K562 (cell line): ENCODE data around the gene LST1. TPM values are rescaled to one million over a fixed set of nuclear protein-coding genes. Genes with fewer than 3 reads are reported as not detected.

Experiments used
- PML ChIP-seq: IDR thresholded peaks from 2 replicates; pipeline ENCODE4 v1.6.1; 2012; ENCODE audit warnings: low read length, inconsistent platforms
- PTTG1 ChIP-seq: fragments of 450-650 bp; IDR thresholded peaks from 2 replicates; pipeline ENCODE4 v1.6.1; 2016; ENCODE audit warnings: low read depth, mild to moderate bottlenecking, missing genetic modification characterization, missing compliant biosample characterization
- ZNF583 ChIP-seq: fragments of 250-450 bp; sonication (Bioruptor Pico); IDR thresholded peaks from 2 replicates; pipeline ENCODE4 v1.4.0; 2020
- ZNF668 ChIP-seq: fragments of 250-450 bp; sonication (Bioruptor Pico); IDR thresholded peaks from 2 replicates; pipeline ENCODE4 v1.8.0; 2022; ENCODE audit warnings: mild to moderate bottlenecking, inconsistent platforms
- polyA plus RNA-seq, 8 experiments: library from polyadenylated mRNA; depleted of rRNA in 4 of 8; stranded (reverse) in 5 of 8; unstranded in 3 of 8; fragments of >200 nt; fragmentation: Nextera tagmentation in 2 of 8; fragmentation: Illumina TruSeq in 1 of 8; extraction: Ambion mirVana in 2 of 8; extraction: Trizol in 1 of 8; gene quantifications; 2 replicates each; pipeline versions ENCODE4 v1.2.1 to v1.2.3, GENCODE V29; 2011 to 2014; ENCODE audit warnings: inconsistent platforms in 1 of 8, missing spikeins in 1 of 8
- total RNA-seq, 7 experiments: library from RNA; depleted of rRNA in 6 of 7; stranded (reverse); fragments of >200 nt in 6 of 7; fragmentation: Illumina TruSeq in 2 of 7; extraction: Trizol in 2 of 7; gene quantifications; 2 replicates each; pipeline versions ENCODE4 v1.2.1 to v1.2.3, GENCODE V29; 2011 to 2021; ENCODE audit warnings: low replicate concordance in 1 of 7
- TF ChIP-seq, protein P1 (sequence below): fragments of 450-650 bp; IDR thresholded peaks from 2 replicates; pipeline ENCODE4 v1.6.1; 2016; ENCODE audit warnings: mild to moderate bottlenecking, moderate library complexity
- TF ChIP-seq, protein P2 (sequence below): fragments of 250-450 bp; sonication (Bioruptor Pico); IDR thresholded peaks from 2 replicates; pipeline ENCODE4 v1.4.0; 2020

LST1 gene
- total and polyA plus RNA-seq, 9 of the 15 experiments (the other 6 are each of a cell fraction or from before 2014, with no cell fraction given) = 0.82 to 7.8 (median 1.7) TPM

DNA sequence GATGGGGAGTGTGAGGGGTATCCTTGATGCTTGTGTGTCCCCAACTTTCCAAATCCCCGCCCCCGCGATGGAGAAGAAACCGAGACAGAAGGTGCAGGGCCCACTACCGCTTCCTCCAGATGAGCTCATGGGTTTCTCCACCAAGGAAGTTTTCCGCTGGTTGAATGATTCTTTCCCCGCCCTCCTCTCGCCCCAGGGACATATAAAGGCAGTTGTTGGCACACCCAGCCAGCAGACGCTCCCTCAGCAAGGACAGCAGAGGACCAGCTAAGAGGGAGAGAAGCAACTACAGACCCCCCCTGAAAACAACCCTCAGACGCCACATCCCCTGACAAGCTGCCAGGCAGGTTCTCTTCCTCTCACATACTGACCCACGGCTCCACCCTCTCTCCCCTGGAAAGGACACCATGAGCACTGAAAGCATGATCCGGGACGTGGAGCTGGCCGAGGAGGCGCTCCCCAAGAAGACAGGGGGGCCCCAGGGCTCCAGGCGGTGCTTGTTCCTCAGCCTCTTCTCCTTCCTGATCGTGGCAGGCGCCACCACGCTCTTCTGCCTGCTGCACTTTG is 10.7 kb upstream of the LST1 start, which contains the start of gene TNF (continued):
- TF ChIP-seq, protein P1, sequence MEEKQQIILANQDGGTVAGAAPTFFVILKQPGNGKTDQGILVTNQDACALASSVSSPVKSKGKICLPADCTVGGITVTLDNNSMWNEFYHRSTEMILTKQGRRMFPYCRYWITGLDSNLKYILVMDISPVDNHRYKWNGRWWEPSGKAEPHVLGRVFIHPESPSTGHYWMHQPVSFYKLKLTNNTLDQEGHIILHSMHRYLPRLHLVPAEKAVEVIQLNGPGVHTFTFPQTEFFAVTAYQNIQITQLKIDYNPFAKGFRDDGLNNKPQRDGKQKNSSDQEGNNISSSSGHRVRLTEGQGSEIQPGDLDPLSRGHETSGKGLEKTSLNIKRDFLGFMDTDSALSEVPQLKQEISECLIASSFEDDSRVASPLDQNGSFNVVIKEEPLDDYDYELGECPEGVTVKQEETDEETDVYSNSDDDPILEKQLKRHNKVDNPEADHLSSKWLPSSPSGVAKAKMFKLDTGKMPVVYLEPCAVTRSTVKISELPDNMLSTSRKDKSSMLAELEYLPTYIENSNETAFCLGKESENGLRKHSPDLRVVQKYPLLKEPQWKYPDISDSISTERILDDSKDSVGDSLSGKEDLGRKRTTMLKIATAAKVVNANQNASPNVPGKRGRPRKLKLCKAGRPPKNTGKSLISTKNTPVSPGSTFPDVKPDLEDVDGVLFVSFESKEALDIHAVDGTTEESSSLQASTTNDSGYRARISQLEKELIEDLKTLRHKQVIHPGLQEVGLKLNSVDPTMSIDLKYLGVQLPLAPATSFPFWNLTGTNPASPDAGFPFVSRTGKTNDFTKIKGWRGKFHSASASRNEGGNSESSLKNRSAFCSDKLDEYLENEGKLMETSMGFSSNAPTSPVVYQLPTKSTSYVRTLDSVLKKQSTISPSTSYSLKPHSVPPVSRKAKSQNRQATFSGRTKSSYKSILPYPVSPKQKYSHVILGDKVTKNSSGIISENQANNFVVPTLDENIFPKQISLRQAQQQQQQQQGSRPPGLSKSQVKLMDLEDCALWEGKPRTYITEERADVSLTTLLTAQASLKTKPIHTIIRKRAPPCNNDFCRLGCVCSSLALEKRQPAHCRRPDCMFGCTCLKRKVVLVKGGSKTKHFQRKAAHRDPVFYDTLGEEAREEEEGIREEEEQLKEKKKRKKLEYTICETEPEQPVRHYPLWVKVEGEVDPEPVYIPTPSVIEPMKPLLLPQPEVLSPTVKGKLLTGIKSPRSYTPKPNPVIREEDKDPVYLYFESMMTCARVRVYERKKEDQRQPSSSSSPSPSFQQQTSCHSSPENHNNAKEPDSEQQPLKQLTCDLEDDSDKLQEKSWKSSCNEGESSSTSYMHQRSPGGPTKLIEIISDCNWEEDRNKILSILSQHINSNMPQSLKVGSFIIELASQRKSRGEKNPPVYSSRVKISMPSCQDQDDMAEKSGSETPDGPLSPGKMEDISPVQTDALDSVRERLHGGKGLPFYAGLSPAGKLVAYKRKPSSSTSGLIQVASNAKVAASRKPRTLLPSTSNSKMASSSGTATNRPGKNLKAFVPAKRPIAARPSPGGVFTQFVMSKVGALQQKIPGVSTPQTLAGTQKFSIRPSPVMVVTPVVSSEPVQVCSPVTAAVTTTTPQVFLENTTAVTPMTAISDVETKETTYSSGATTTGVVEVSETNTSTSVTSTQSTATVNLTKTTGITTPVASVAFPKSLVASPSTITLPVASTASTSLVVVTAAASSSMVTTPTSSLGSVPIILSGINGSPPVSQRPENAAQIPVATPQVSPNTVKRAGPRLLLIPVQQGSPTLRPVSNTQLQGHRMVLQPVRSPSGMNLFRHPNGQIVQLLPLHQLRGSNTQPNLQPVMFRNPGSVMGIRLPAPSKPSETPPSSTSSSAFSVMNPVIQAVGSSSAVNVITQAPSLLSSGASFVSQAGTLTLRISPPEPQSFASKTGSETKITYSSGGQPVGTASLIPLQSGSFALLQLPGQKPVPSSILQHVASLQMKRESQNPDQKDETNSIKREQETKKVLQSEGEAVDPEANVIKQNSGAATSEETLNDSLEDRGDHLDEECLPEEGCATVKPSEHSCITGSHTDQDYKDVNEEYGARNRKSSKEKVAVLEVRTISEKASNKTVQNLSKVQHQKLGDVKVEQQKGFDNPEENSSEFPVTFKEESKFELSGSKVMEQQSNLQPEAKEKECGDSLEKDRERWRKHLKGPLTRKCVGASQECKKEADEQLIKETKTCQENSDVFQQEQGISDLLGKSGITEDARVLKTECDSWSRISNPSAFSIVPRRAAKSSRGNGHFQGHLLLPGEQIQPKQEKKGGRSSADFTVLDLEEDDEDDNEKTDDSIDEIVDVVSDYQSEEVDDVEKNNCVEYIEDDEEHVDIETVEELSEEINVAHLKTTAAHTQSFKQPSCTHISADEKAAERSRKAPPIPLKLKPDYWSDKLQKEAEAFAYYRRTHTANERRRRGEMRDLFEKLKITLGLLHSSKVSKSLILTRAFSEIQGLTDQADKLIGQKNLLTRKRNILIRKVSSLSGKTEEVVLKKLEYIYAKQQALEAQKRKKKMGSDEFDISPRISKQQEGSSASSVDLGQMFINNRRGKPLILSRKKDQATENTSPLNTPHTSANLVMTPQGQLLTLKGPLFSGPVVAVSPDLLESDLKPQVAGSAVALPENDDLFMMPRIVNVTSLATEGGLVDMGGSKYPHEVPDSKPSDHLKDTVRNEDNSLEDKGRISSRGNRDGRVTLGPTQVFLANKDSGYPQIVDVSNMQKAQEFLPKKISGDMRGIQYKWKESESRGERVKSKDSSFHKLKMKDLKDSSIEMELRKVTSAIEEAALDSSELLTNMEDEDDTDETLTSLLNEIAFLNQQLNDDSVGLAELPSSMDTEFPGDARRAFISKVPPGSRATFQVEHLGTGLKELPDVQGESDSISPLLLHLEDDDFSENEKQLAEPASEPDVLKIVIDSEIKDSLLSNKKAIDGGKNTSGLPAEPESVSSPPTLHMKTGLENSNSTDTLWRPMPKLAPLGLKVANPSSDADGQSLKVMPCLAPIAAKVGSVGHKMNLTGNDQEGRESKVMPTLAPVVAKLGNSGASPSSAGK = no peak
- no peak for TF ChIP-seq PML
- TF ChIP-seq, protein P2, sequence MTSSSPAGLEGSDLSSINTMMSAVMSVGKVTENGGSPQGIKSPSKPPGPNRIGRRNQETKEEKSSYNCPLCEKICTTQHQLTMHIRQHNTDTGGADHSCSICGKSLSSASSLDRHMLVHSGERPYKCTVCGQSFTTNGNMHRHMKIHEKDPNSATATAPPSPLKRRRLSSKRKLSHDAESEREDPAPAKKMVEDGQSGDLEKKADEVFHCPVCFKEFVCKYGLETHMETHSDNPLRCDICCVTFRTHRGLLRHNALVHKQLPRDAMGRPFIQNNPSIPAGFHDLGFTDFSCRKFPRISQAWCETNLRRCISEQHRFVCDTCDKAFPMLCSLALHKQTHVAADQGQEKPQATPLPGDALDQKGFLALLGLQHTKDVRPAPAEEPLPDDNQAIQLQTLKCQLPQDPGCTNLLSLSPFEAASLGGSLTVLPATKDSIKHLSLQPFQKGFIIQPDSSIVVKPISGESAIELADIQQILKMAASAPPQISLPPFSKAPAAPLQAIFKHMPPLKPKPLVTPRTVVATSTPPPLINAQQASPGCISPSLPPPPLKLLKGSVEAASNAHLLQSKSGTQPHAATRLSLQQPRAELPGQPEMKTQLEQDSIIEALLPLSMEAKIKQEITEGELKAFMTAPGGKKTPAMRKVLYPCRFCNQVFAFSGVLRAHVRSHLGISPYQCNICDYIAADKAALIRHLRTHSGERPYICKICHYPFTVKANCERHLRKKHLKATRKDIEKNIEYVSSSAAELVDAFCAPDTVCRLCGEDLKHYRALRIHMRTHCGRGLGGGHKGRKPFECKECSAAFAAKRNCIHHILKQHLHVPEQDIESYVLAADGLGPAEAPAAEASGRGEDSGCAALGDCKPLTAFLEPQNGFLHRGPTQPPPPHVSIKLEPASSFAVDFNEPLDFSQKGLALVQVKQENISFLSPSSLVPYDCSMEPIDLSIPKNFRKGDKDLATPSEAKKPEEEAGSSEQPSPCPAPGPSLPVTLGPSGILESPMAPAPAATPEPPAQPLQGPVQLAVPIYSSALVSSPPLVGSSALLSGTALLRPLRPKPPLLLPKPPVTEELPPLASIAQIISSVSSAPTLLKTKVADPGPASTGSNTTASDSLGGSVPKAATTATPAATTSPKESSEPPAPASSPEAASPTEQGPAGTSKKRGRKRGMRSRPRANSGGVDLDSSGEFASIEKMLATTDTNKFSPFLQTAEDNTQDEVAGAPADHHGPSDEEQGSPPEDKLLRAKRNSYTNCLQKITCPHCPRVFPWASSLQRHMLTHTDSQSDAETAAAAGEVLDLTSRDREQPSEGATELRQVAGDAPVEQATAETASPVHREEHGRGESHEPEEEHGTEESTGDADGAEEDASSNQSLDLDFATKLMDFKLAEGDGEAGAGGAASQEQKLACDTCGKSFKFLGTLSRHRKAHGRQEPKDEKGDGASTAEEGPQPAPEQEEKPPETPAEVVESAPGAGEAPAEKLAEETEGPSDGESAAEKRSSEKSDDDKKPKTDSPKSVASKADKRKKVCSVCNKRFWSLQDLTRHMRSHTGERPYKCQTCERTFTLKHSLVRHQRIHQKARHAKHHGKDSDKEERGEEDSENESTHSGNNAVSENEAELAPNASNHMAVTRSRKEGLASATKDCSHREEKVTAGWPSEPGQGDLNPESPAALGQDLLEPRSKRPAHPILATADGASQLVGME (CRISPR knock-in tag) = no peak
- no peak for TF ChIP-seq ZNF583 (CRISPR knock-in tag)
- TF ChIP-seq PTTG1 (tag) = no peak
- no peak for TF ChIP-seq ZNF668 (CRISPR knock-in tag)
- TF ChIP-seq, all 486 proteins: peak for 0
